ENCODE results near the gene CPNE6. TPM values are rescaled to one million over a fixed set of nuclear protein-coding genes. Genes with fewer than 3 reads are reported as not detected.

CPNE6 gene
- total and polyA plus RNA-seq, 2 donors (not counting 1 experiment from before 2014, with no cell fraction given), result not detected

DNA sequence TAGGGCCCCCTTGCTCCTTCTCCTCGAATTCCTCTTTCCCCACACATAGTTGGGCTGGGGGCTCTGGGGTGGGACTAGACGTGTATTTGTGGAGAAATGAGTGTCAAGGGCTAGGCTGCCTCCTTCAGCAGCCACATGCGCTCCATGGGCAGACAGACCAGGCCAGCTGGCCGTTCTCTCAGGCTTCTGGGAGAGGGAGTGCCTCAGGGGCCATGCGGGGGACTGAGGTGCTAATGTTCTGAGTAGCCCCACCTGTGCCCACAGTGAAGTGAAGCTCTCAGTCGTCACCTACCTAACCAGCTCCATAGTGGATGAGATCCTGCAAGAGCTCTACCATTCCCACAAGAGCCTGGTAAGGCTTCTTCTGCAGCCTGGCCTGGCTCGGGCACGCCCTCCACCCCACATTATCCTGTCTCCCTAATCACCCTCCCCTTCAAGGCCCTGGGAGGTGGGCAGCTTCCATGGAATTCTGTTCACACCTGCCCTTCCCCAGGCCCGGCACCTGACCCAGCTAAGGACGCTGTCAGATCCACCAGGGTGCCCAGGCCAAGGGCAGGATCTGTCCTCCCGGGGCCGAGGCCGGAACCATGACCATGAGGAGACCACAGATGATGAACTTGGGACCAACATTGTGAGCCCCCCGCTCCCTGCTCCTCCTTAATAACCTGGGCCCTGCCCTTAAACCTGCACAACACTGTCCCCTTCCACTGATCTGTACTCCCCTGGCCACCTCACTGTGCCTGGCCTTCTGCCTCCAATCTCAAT is 9.0 kb upstream of the CPNE6 start:
- Mint-ChIP-seq H3K27ac (no peak overlapping the region), H3K4me1 (no peaks in the 10 kb centered on the region), H3K4me3 (no peak overlapping the region), H3K27me3 (no peaks in the 10 kb centered on the region), H3K9me3 (ENCODE audit: insufficient read depth) (no peaks in the 10 kb centered on the region)
- DNase-seq, result no peak
- H3K4me3 ChIP-seq (ENCODE audit: control extremely low read depth in 1 of 5, extremely low read depth in 1 of 5, insufficient read depth in 1 of 5, low read depth in 2 of 5, low read length in 4 of 5), result no peak overlapping the region
- ChIA-PET POLR2A (no interaction called here), CTCF (interaction anchor here (0.9 to 14.5 kb wide), 4 partner anchors 28 to 98 kb away, joined by 3 to 220 read pairs (median 6); partner anchors contain the start of gene IRF9)
- H3K9me3 ChIP-seq (ENCODE audit: control extremely low read depth in 1 of 3, control insufficient read depth in 2 of 3, insufficient read depth in 1 of 3, low read length in 2 of 3), result no peaks in the 10 kb centered on the region
- no peaks in the 10 kb centered on the region for H3K27me3 ChIP-seq (replicated peaks in 1 of 4; ENCODE audit: control extremely low read depth in 1 of 4, control insufficient read depth in 3 of 4, insufficient read depth in 4 of 4, low read length in 3 of 4)
- H3K79me2 ChIP-seq (ENCODE audit: control insufficient read depth, insufficient read depth, low read length), result no peaks in the 10 kb centered on the region
- H3K9ac ChIP-seq (ENCODE audit: low read length), result no peak overlapping the region
- intact Hi-C loops (cut with micrococcal nuclease), result no loop called here
- H2AFZ ChIP-seq (ENCODE audit: insufficient read depth, low read depth, low read length, poor library complexity, severe bottlenecking), result no peak overlapping the region
- TF ChIP-seq EZH2 (IDR thresholded peaks at IDR 0.05; ENCODE audit: borderline replicate concordance, insufficient read depth, low read depth, low read length, poor library complexity, severe bottlenecking) (no peak), CTCF (IDR thresholded peaks at IDR 0.05) (no peak)
- no peaks in the 10 kb centered on the region for H3K4me1 ChIP-seq (ENCODE audit: control insufficient read depth in 2 of 2, insufficient read depth in 2 of 2, low read length in 2 of 2)
- ATAC-seq (ENCODE audit: low read depth), result no peak
- WGBS (ENCODE audit: insufficient coverage), result 94% methylated on average over 11 of the region's 14 CpGs
- no peak overlapping the region for H3K4me2 ChIP-seq (replicated peaks; ENCODE audit: low read depth, low read length, poor library complexity, severe bottlenecking)
- no peaks in the 10 kb centered on the region for H4K20me1 ChIP-seq (ENCODE audit: control insufficient read depth, insufficient read depth, low read length, poor library complexity, severe bottlenecking)
- no peak overlapping the region for H3K27ac ChIP-seq (ENCODE audit: low read length in 2 of 2)
- no peaks in the 10 kb centered on the region for H3K36me3 ChIP-seq (replicated peaks in 1 of 2; ENCODE audit: control extremely low read depth in 1 of 2, control insufficient read depth in 1 of 2, extremely low read depth in 1 of 2, insufficient read depth in 2 of 2, low read length in 1 of 2)

- no peaks in the 10 kb centered on the region for H3K27me3 ChIP-seq (replicated peaks in 1 of 4; ENCODE audit: control extremely low read depth in 1 of 4, control insufficient read depth in 3 of 4, insufficient read depth in 4 of 4, low read length in 3 of 4)
- H3K4me3 Mint-ChIP-seq, result no peak overlapping the region
- WGBS (ENCODE audit: insufficient coverage), result 80% methylated on average over 4 of the region's 4 CpGs
- H2AFZ ChIP-seq (ENCODE audit: insufficient read depth, low read depth, low read length, poor library complexity, severe bottlenecking), result no peak overlapping the region
- no peak overlapping the region for H3K4me3 ChIP-seq (ENCODE audit: control extremely low read depth in 1 of 5, extremely low read depth in 1 of 5, insufficient read depth in 1 of 5, low read depth in 2 of 5, low read length in 4 of 5)
- H3K9me3 ChIP-seq (ENCODE audit: control extremely low read depth in 1 of 3, control insufficient read depth in 2 of 3, insufficient read depth in 1 of 3, low read length in 2 of 3), result no peaks in the 10 kb centered on the region
- H3K27me3 Mint-ChIP-seq, result no peaks in the 10 kb centered on the region
- no peak overlapping the region for H3K4me2 ChIP-seq (replicated peaks; ENCODE audit: low read depth, low read length, poor library complexity, severe bottlenecking)
- no peaks in the 10 kb centered on the region for H4K20me1 ChIP-seq (ENCODE audit: control insufficient read depth, insufficient read depth, low read length, poor library complexity, severe bottlenecking)
- H3K4me1 Mint-ChIP-seq, result no peaks in the 10 kb centered on the region
- no peak overlapping the region for H3K27ac ChIP-seq (ENCODE audit: low read length in 2 of 2)
- intact Hi-C loops (cut with micrococcal nuclease), result no loop called here
- no peak for TF ChIP-seq CTCF (IDR thresholded peaks at IDR 0.05)
- TF ChIP-seq EZH2 (IDR thresholded peaks at IDR 0.05; ENCODE audit: borderline replicate concordance, insufficient read depth, low read depth, low read length, poor library complexity, severe bottlenecking), result no peak
- H3K9me3 Mint-ChIP-seq (ENCODE audit: insufficient read depth), result no peaks in the 10 kb centered on the region
- H3K27ac Mint-ChIP-seq, result no peak overlapping the region
- no peak for DNase-seq
- POLR2A ChIA-PET, result no interaction called here
- CTCF ChIA-PET, result interaction anchor here (0.9 to 1.2 kb wide), 3 partner anchors 11 to 43 kb away, joined by 3 to 4 read pairs (median 3); no protein-coding TSS in a partner anchor
- H3K36me3 ChIP-seq (replicated peaks in 1 of 2; ENCODE audit: control extremely low read depth in 1 of 2, control insufficient read depth in 1 of 2, extremely low read depth in 1 of 2, insufficient read depth in 2 of 2, low read length in 1 of 2), result no peaks in the 10 kb centered on the region
- no peaks in the 10 kb centered on the region for H3K79me2 ChIP-seq (ENCODE audit: control insufficient read depth, insufficient read depth, low read length)
- ATAC-seq (ENCODE audit: low read depth), result no peak
- no peak overlapping the region for H3K9ac ChIP-seq (ENCODE audit: low read length)
- H3K4me1 ChIP-seq (ENCODE audit: control insufficient read depth in 2 of 2, insufficient read depth in 2 of 2, low read length in 2 of 2), result no peaks in the 10 kb centered on the region
Observed at GRCh38 chr14:24063263-24063836, 8.0 kb upstream of the CPNE6 start.

All from B cell (primary cell).